Spleen (tissue), 11 donors: Measurements from ENCODE around the gene S100A1. TPM values are rescaled to one million over a fixed set of nuclear protein-coding genes. Genes with fewer than 3 reads are reported as not detected.

ENCODE experiments used
- DNase-seq: peaks from one replicate; pipeline ENCODE4 v3.0.0-alpha.2; 2020
- H3K27ac ChIP-seq, 8 donors: fragments of 200-600 bp; sonication (generic) in 7 of 8; 1 replicate in 4 of 8; 2 replicates in 4 of 8; pipeline versions ENCODE4 v1.5.0 to v1.8.0; 2016 to 2021; ENCODE audit warnings: inconsistent platforms in 4 of 8, mild to moderate bottlenecking in 4 of 8, moderate library complexity in 1 of 8
- H3K27me3 ChIP-seq, 7 donors: fragments of 200-600 bp; sonication (generic) in 6 of 7; replicated peaks in 1 of 7; 1 replicate in 4 of 7; 2 replicates in 3 of 7; pipeline versions ENCODE4 v1.5.0 to v1.8.0; 2016 to 2021; ENCODE audit warnings: inconsistent platforms in 3 of 7, mild to moderate bottlenecking in 1 of 7
- H3K36me3 ChIP-seq, 6 donors: fragments of 200-600 bp; sonication (generic) in 5 of 6; 1 replicate in 4 of 6; 2 replicates in 2 of 6; pipeline versions ENCODE4 v1.5.0 to v1.8.0; 2016 to 2021; ENCODE audit warnings: inconsistent platforms in 2 of 6
- H3K4me1 ChIP-seq, 6 donors: fragments of 200-600 bp; sonication (generic) in 5 of 6; 1 replicate in 3 of 6; 2 replicates in 3 of 6; pipeline versions ENCODE4 v1.5.0 to v1.8.0; 2016 to 2021; ENCODE audit warnings: inconsistent platforms in 3 of 6
- H3K4me3 ChIP-seq, 8 donors: fragments of 200-600 bp; sonication (generic) in 7 of 8; 1 replicate in 4 of 8; 2 replicates in 4 of 8; pipeline versions ENCODE4 v1.5.0 to v1.8.0; 2016 to 2021; ENCODE audit warnings: inconsistent platforms in 4 of 8, mild to moderate bottlenecking in 4 of 8, moderate library complexity in 2 of 8
- H3K9me3 ChIP-seq, 8 donors: fragments of 200-600 bp; sonication (generic) in 7 of 8; 1 replicate in 4 of 8; 2 replicates in 4 of 8; pipeline versions ENCODE4 v1.5.0 to v1.8.0; 2016 to 2021; ENCODE audit warnings: inconsistent platforms in 4 of 8
- POLR2A ChIP-seq, 3 donors: fragments of 450-650 bp; IDR thresholded peaks; one replicate each; pipeline ENCODE4 v1.5.1; 2017; ENCODE audit warnings: antibody characterized with exemption in 3 of 3, mild to moderate bottlenecking in 1 of 3
- POLR2AphosphoS5 ChIP-seq, 3 donors: sonication (generic); formaldehyde crosslinking; IDR thresholded peaks; one replicate each; pipeline ENCODE4 v1.5.1; 2017; ENCODE audit warnings: antibody characterized with exemption in 3 of 3
- WGBS, 5 donors: extraction: QIAGEN DNeasy Blood & Tissue Kit in 3 of 5; methylation state at CpG; one replicate each; pipeline versions ENCODE4 v1.1.5 to v1.1.7; 2013 to 2018; 5-methylcytosine and 5-hydroxymethylcytosine counted together
- intact Hi-C: fragments of 100-400 bp; cut with DNase I; formaldehyde crosslinking; loops from one replicate; pipeline ENCODE4 v1.15.0; 2023; ENCODE audit warnings: low total_unique reads
- polyA plus RNA-seq, 3 donors: library from polyadenylated mRNA; stranded (reverse); fragments of 200-250 nt; gene quantifications; one replicate each; pipeline ENCODE4 v1.2.1, GENCODE V29; 2013
- total RNA-seq, 7 donors: library from RNA; depleted of rRNA in 3 of 7; stranded (reverse); fragments of >200 nt in 3 of 7; fragmentation: NEBNext Ultra II Directional in 4 of 7; extraction: Animal tissue kit (Norgen Biotek cat#: 25700) in 4 of 7; gene quantifications; one replicate each; pipeline versions ENCODE4 v1.1.0 to v1.2.1, GENCODE V29; 2016 to 2021
- TF ChIP-seq, protein P1 (sequence below), 11 experiments: fragments of 200-600 bp in 7 of 11; fragments of 450-650 bp in 4 of 11; sonication (generic) in 4 of 11; IDR thresholded peaks in 8 of 11; conservative IDR thresholded peaks in 3 of 11; 1 replicate in 7 of 11; 2 replicates in 4 of 11; pipeline versions ENCODE4 v1.4.0 to v1.8.0; 2016 to 2021; ENCODE audit warnings: antibody characterized with exemption in 11 of 11, inconsistent platforms in 4 of 11, mild to moderate bottlenecking in 1 of 11
- donor health status: healthy with polysubstance abuse.
- donor health status: DM: no; HTN: no; CAD: no; lungs with moderate emphysema.
- donor health status: DM: no; HTN: no; CAD: no.
- donor health status: Bipolar disorder and iron deficiency.
- donor health status: healthy.
- donor health status: DM: no; HTN: no; CAD: no.
- donor health status: DM: yes; HTN: yes; CAD: no.

S100A1 gene
- total and polyA plus RNA-seq, 10 donors, result 1.7 to 39.7 (median 5.4) TPM; not detected in 6

- no peaks in the 10 kb centered on the region for H3K27me3 ChIP-seq
- H3K4me3 ChIP-seq, result peak within 1 kb of the TSS; percentile 63 to 75 (median 70)
- intact Hi-C loops, result no loop called here
- peaks cover 18 to 74% (median 46%) of the 10 kb centered on the region in 6 donors for H3K4me1 ChIP-seq
- peak; percentile 99 for DNase-seq
- no peaks in the 10 kb centered on the region for H3K9me3 ChIP-seq
- TF ChIP-seq, protein P1, sequence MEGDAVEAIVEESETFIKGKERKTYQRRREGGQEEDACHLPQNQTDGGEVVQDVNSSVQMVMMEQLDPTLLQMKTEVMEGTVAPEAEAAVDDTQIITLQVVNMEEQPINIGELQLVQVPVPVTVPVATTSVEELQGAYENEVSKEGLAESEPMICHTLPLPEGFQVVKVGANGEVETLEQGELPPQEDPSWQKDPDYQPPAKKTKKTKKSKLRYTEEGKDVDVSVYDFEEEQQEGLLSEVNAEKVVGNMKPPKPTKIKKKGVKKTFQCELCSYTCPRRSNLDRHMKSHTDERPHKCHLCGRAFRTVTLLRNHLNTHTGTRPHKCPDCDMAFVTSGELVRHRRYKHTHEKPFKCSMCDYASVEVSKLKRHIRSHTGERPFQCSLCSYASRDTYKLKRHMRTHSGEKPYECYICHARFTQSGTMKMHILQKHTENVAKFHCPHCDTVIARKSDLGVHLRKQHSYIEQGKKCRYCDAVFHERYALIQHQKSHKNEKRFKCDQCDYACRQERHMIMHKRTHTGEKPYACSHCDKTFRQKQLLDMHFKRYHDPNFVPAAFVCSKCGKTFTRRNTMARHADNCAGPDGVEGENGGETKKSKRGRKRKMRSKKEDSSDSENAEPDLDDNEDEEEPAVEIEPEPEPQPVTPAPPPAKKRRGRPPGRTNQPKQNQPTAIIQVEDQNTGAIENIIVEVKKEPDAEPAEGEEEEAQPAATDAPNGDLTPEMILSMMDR (IDR thresholded peaks at IDR 0.05 in 8 of 11, conservative IDR thresholded peaks at IDR 0.05 in 3 of 11), result peak in 5 of 11 experiments; percentile 8 to 42 (median 28)
- TF ChIP-seq POLR2AphosphoS5 (IDR thresholded peaks at IDR 0.05) (peak; percentile 94 to 97 (median 95)), POLR2A (IDR thresholded peaks at IDR 0.05) (peak; percentile 33 to 92 (median 82))
- peaks cover 8 to 41% (median 29%) of the 10 kb centered on the region in 6 donors for H3K36me3 ChIP-seq
- WGBS, 5 donors, result 2 to 3% (median 2%) methylated on average over 61 to 65 of the region's 65 CpGs
- H3K27ac ChIP-seq, result peak within 1 kb of the TSS; percentile 98 to 100 (median 99)
These were observed 5.8 kb downstream of the S100A1 start, which contains the start of gene CHTOP for GRCh38 chr1:153633754-153634665. CHTOP (plus strand) TSS chr1:153634066; CDS start chr1:153636589, 2,523 bp downstream.

DNA sequence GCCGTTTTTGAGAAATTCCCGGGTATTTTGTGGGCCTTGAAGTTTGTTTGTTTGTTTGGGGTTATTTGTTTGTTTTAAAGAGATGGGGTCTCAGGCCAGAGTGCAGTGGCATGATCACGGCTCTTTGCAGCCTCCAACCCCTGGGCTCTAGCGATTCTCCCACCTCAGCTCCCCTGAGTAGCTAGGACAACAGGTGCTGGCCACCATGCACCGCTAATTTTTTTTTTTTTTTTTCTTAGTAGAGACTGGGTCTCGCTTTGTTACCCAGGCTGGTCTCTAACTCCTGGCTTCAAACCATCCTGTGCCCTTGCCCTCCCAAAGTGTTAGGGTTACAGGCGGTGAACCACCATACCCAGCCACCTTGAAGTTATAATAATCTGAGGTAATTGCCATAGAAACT lies 7.6 kb downstream of the S100A1 start:
- Histone ChIP-seq H3K9me3 (no peaks in the 10 kb centered on the region), H3K27ac (peak overlapping the region in 5 of 8 donors; percentile 98 to 100 (median 99)), H3K27me3 (no peaks in the 10 kb centered on the region), H3K4me1 (peaks cover 18 to 79% (median 54%) of the 10 kb centered on the region in 6 donors), H3K4me3 (peak overlapping the region in 7 of 8 donors; percentile 63 to 75 (median 70)), H3K36me3 (peaks cover 8 to 60% (median 48%) of the 10 kb centered on the region in 6 donors)
- TF ChIP-seq POLR2A (IDR thresholded peaks at IDR 0.05), result no peak
- TF ChIP-seq POLR2AphosphoS5 (IDR thresholded peaks at IDR 0.05), result no peak
- no peak for DNase-seq
- WGBS, 5 donors, result 85 to 91% (median 88%) methylated on average over 7 of the region's 7 CpGs
- intact Hi-C loops, result no loop called here

- WGBS, 5 donors, result 89 to 97% (median 94%) methylated on average over 9 of the region's 9 CpGs
- peaks cover 8 to 64% (median 52%) of the 10 kb centered on the region in 6 donors for H3K36me3 ChIP-seq
- no peaks in the 10 kb centered on the region for H3K9me3 ChIP-seq
- H3K27ac ChIP-seq, result peak overlapping the region in 3 of 8 donors; percentile 98 to 100 (median 99)
- DNase-seq, result no peak
- peaks cover 18 to 81% (median 55%) of the 10 kb centered on the region in 6 donors for H3K4me1 ChIP-seq
- intact Hi-C loops, result no loop called here
- no peaks in the 10 kb centered on the region for H3K27me3 ChIP-seq
- H3K4me3 ChIP-seq, result peak overlapping the region in 1 of 8 donors; percentile 75
- TF ChIP-seq POLR2AphosphoS5 (IDR thresholded peaks at IDR 0.05) (no peak), POLR2A (IDR thresholded peaks at IDR 0.05) (no peak)
- TF ChIP-seq, protein P1 (IDR thresholded peaks at IDR 0.05 in 8 of 11, conservative IDR thresholded peaks at IDR 0.05 in 3 of 11), result no peak
These were observed 8.1 kb downstream of the S100A1 start for GRCh38 chr1:153636312-153636711.

GRCh38 chr1:153638261-153638660 lies 10.0 kb downstream of the S100A1 start:
- Histone ChIP-seq H3K27ac (no peak overlapping the region), H3K27me3 (no peaks in the 10 kb centered on the region), H3K4me1 (peaks cover 18 to 88% (median 48%) of the 10 kb centered on the region in 6 donors), H3K36me3 (peaks cover 8 to 84% (median 71%) of the 10 kb centered on the region in 6 donors), H3K9me3 (no peaks in the 10 kb centered on the region), H3K4me3 (no peak overlapping the region)
- WGBS, 5 donors, result 85 to 94% (median 89%) methylated on average over 6 of the region's 6 CpGs
- no peak for DNase-seq
- TF ChIP-seq, protein P1 (IDR thresholded peaks at IDR 0.05 in 8 of 11, conservative IDR thresholded peaks at IDR 0.05 in 3 of 11), result no peak
- TF ChIP-seq POLR2A (IDR thresholded peaks at IDR 0.05) (no peak), POLR2AphosphoS5 (IDR thresholded peaks at IDR 0.05) (no peak)
- intact Hi-C loops, result no loop called here
